ENCODE data around the gene OR10J1.

- no peak for TF ChIP-seq ELF4 (IDR thresholded peaks at IDR 0.05)
- no peak for TF ChIP-seq SP1 (IDR thresholded peaks at IDR 0.05)
- no peak for TF ChIP-seq NFRKB (IDR thresholded peaks at IDR 0.05)
- TF ChIP-seq TARDBP (IDR thresholded peaks at IDR 0.05) = no peak
- TF ChIP-seq BHLHE40 (IDR thresholded peaks at IDR 0.05; ENCODE audit: borderline replicate concordance) = no peak
- TF ChIP-seq CTBP1 (IDR thresholded peaks at IDR 0.05; ENCODE audit: borderline replicate concordance) = no peak
- TF ChIP-seq SUZ12 (IDR thresholded peaks at IDR 0.05) = no peak
- no peak for TF ChIP-seq ARNT (IDR thresholded peaks at IDR 0.05)
- TF ChIP-seq FOXM1 (IDR thresholded peaks at IDR 0.05; ENCODE audit: borderline replicate concordance) = no peak
- TF ChIP-seq LEF1 (IDR thresholded peaks at IDR 0.05; ENCODE audit: borderline replicate concordance) = no peak
- no peak for TF ChIP-seq L3MBTL2 (conservative IDR thresholded peaks at IDR 0.05)
- TF ChIP-seq HDGF (IDR thresholded peaks at IDR 0.05; ENCODE audit: borderline replicate concordance) = no peak
- TF ChIP-seq FOXK2 (IDR thresholded peaks at IDR 0.05) = no peak
- TF ChIP-seq, protein P1, sequence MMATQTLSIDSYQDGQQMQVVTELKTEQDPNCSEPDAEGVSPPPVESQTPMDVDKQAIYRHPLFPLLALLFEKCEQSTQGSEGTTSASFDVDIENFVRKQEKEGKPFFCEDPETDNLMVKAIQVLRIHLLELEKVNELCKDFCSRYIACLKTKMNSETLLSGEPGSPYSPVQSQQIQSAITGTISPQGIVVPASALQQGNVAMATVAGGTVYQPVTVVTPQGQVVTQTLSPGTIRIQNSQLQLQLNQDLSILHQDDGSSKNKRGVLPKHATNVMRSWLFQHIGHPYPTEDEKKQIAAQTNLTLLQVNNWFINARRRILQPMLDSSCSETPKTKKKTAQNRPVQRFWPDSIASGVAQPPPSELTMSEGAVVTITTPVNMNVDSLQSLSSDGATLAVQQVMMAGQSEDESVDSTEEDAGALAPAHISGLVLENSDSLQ (IDR thresholded peaks at IDR 0.05) = no peak
Observed at GRCh38 chr1:159421821-159422220, 17.7 kb upstream of the OR10J1 start.

Measured in HEK293T (cell line).